AG10803 (cell line): ENCODE measurements around the gene KCNN3.

Experiments used
- DNase-seq: peaks from one replicate; pipeline ENCODE4 v3.0.0; 2010; ENCODE audit warnings: low read depth
- H3K4me3 ChIP-seq: 2 replicates; pipeline ENCODE4 v1.5.1; 2011; ENCODE audit warnings: mild to moderate bottlenecking, low read length, control low read depth
- CTCF ChIP-seq: conservative IDR thresholded peaks from 2 replicates; pipeline ENCODE4 v1.5.1; 2011; ENCODE audit warnings: mild to moderate bottlenecking, low read length, control low read depth, inconsistent platforms

The KCNN3 gene

GRCh38 chr1:154717528-154717924 is 152.6 kb downstream of the KCNN3 start:
- H3K4me3 ChIP-seq = no peak overlapping the region
- TF ChIP-seq CTCF = no peak
- no peak for DNase-seq

DNA sequence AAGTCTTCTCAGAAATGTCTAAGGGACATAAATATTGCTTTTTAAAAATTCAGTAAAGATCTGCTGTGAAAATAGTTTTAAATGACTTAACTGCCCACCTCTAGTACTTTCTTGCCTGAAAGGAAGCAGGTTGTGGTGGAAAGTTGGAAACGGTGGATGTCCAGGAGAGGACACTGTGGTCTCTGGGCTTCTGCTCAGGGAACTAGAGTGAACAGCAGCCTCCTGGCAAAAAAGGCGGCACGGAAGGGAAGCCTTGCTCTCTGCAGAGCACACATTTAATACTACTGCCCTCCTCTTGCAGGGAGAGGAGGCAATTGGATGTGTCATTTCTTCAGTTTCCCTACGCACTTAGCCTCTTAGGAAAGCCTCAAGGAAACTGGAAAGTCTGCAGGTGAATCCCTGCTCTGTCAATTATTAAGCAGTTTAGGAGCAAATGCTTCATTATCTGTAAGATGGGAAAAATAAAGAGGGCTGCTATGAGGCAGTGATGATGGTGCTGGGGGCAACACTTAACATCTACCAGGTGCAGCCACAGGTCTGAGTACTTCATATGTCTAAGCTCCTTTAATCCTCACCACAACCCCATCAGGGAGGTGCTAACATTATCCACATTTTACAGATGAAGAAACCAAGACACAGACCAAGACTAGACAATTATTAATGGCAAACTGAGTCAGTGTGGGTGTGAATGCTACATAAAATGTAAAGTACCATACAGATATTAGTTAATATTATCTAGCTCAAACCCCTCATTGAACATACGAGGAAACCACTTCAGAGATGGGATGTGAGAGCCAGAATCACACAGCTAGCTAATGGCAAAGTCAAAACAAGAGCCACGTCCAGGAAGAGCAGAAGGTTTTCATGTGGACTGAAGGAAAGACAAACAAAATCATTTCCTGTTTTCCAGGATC is 153.2 kb downstream of the KCNN3 start:
- DNase-seq = no peak
- TF ChIP-seq CTCF = no peak; the same call in 1 of the 2 replicates
- H3K4me3 ChIP-seq = no peak overlapping the region

DNA sequence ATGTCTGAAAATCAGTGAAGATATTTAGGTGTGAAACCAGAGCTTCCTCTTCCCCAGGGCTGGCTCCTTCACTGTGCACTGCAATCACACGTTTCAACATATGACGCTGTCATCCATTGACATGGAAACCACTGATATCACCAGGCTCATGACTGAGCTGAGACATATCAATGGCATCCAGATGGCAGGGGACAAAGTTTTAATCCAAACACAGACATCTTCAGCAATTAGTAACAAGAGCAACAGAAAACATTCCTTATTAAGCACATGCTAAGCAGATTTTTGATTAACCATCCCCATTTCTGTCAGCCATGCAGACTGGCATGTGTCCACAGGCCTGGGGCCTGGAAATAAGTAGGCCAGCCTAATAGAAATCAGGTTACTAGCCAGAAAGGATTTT is 154.1 kb downstream of the KCNN3 start:
- no peak overlapping the region for H3K4me3 ChIP-seq
- peak; percentile 56 for DNase-seq
- no peak for TF ChIP-seq CTCF

- no peak for DNase-seq
- no peak overlapping the region for H3K4me3 ChIP-seq
- no peak for TF ChIP-seq CTCF
These were observed 154.7 kb downstream of the KCNN3 start for GRCh38 chr1:154715385-154715784.

DNA sequence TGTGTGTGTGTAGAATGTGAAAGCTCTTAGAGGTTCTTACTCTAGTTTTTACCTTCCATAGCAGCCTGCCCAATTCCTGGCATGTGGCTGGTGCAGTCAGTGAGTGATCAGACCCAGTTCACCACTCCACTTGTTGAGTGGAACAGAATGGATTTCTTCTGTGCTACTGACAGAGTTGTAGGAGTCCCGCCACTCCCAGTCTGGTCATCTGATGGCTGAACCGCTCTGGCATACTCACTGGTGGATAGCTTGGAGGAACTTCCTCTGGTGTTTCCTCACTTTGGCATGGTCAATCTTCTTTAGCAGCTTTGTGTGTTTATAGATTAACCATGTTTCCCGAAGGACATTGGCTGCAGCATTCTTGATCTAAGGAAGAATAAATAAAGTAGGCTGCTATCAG is 155.4 kb downstream of the KCNN3 start:
- TF ChIP-seq CTCF = no peak
- no peak overlapping the region for H3K4me3 ChIP-seq
- DNase-seq = peak; percentile 70

- no peak for TF ChIP-seq CTCF
These were observed 155.9 kb downstream of the KCNN3 start for GRCh38 chr1:154714052-154714623.

GRCh38 chr1:154713005-154713404 is 157.1 kb downstream of the KCNN3 start:
- no peak for DNase-seq
- TF ChIP-seq CTCF = no peak
- no peak overlapping the region for H3K4me3 ChIP-seq

More at GRCh38 chr1:154714052-154714623, 155.9 kb downstream of the KCNN3 start:
- no peak for DNase-seq
- H3K4me3 ChIP-seq = no peak overlapping the region
